Liver (tissue), 9 donors: ENCODE measurements around the gene TMPRSS7. TPM values are rescaled to one million over a fixed set of nuclear protein-coding genes. Genes with fewer than 3 reads are reported as not detected.

ENCODE experiments used
- DNase-seq: peaks from one replicate; pipeline ENCODE4 v3.0.0-alpha.2; 2017; ENCODE audit warnings: low spot score
- H3K27ac ChIP-seq, 2 donors: one replicate each; pipeline ENCODE4 v1.7.0; 2013; ENCODE audit warnings: inconsistent platforms in 2 of 2, low read length in 2 of 2, control low read depth in 1 of 2, low read depth in 1 of 2, mild to moderate bottlenecking in 1 of 2
- H3K27me3 ChIP-seq, 4 donors: one replicate each; pipeline versions ENCODE4 v1.6.1 to v1.7.0; 2013; ENCODE audit warnings: low read length in 3 of 4, inconsistent platforms in 1 of 4, mild to moderate bottlenecking in 1 of 4, moderate library complexity in 1 of 4; ENCODE audit not compliant: control insufficient read depth in 4 of 4, insufficient read depth in 4 of 4
- H3K36me3 ChIP-seq, 4 donors: one replicate each; pipeline versions ENCODE4 v1.6.1 to v1.7.0; 2013; ENCODE audit warnings: low read length in 3 of 4, mild to moderate bottlenecking in 3 of 4, low read depth in 1 of 4, moderate library complexity in 1 of 4; ENCODE audit not compliant: control insufficient read depth in 4 of 4, insufficient read depth in 3 of 4
- H3K4me1 ChIP-seq, 4 donors: one replicate each; pipeline versions ENCODE4 v1.6.1 to v1.7.0; 2013; ENCODE audit warnings: low read length in 3 of 4, mild to moderate bottlenecking in 3 of 4, moderate library complexity in 1 of 4; ENCODE audit not compliant: control insufficient read depth in 4 of 4, insufficient read depth in 4 of 4
- H3K4me3 ChIP-seq, 3 donors: one replicate each; pipeline versions ENCODE4 v1.6.1 to v1.7.0; 2013; ENCODE audit warnings: low read length in 3 of 3, control low read depth in 1 of 3, low read depth in 1 of 3, mild to moderate bottlenecking in 1 of 3
- H3K9ac ChIP-seq, 2 donors: one replicate each; pipeline ENCODE4 v1.7.0; 2013; ENCODE audit warnings: low read length in 2 of 2, mild to moderate bottlenecking in 2 of 2, moderate library complexity in 2 of 2, control low read depth in 1 of 2, low read depth in 1 of 2
- H3K9me3 ChIP-seq, 4 donors: one replicate each; pipeline versions ENCODE4 v1.6.1 to v1.7.0; 2013; ENCODE audit warnings: low read length in 3 of 4; ENCODE audit not compliant: control insufficient read depth in 4 of 4
- ATF3 ChIP-seq: IDR thresholded peaks from 2 replicates; pipeline ENCODE4 v1.6.1; 2016; ENCODE audit warnings: antibody characterized with exemption
- CTCF ChIP-seq: fragments of 150-350 bp; IDR thresholded peaks from 2 replicates; pipeline ENCODE4 v1.5.1; 2017; ENCODE audit warnings: improper control_type of control experiment, low read depth, low read length; ENCODE audit not compliant: missing input control
- EGR1 ChIP-seq, 2 donors: IDR thresholded peaks; 2 replicates each; pipeline ENCODE4 v1.6.1; 2016 to 2018; ENCODE audit warnings: antibody characterized with exemption in 2 of 2, low read depth in 2 of 2
- FOXA1 ChIP-seq: IDR thresholded peaks from 2 replicates; pipeline ENCODE4 v1.6.1; 2016; ENCODE audit warnings: antibody characterized with exemption
- FOXA2 ChIP-seq: IDR thresholded peaks from 2 replicates; pipeline ENCODE4 v1.6.1; 2016; ENCODE audit warnings: antibody characterized with exemption
- GABPA ChIP-seq, 2 donors: IDR thresholded peaks in 1 of 2; conservative IDR thresholded peaks in 1 of 2; 2 replicates each; pipeline ENCODE4 v1.6.1; 2016; ENCODE audit warnings: antibody characterized with exemption in 2 of 2, mild to moderate bottlenecking in 1 of 2, moderate library complexity in 1 of 2
- HNF4A ChIP-seq, 2 donors: conservative IDR thresholded peaks; 2 replicates each; pipeline ENCODE4 v1.6.1; 2016; ENCODE audit warnings: antibody characterized with exemption in 2 of 2, mild to moderate bottlenecking in 2 of 2
- HNF4G ChIP-seq: IDR thresholded peaks from 2 replicates; pipeline ENCODE4 v1.6.1; 2016; ENCODE audit warnings: antibody characterized with exemption
- JUND ChIP-seq, 2 donors: IDR thresholded peaks; 2 replicates each; pipeline ENCODE4 v1.6.1; 2016; ENCODE audit warnings: antibody characterized with exemption in 2 of 2
- MAX ChIP-seq: IDR thresholded peaks from 2 replicates; pipeline ENCODE4 v1.6.1; 2016; ENCODE audit warnings: antibody characterized with exemption
- NR2F2 ChIP-seq: IDR thresholded peaks from 2 replicates; pipeline ENCODE4 v1.6.1; 2016; ENCODE audit warnings: antibody characterized with exemption
- RAD21 ChIP-seq, 2 donors: IDR thresholded peaks; 2 replicates each; pipeline ENCODE4 v1.6.1; 2016; ENCODE audit warnings: antibody characterized with exemption in 2 of 2, mild to moderate bottlenecking in 2 of 2
- REST ChIP-seq: IDR thresholded peaks from 2 replicates; pipeline ENCODE4 v1.6.1; 2016; ENCODE audit warnings: antibody characterized with exemption, mild to moderate bottlenecking
- RXRA ChIP-seq, 2 donors: IDR thresholded peaks; 2 replicates each; pipeline ENCODE4 v1.6.1; 2017 to 2018; ENCODE audit warnings: antibody characterized with exemption in 2 of 2, mild to moderate bottlenecking in 1 of 2
- SP1 ChIP-seq: IDR thresholded peaks from 2 replicates; pipeline ENCODE4 v1.6.1; 2018; ENCODE audit warnings: antibody characterized with exemption, mild to moderate bottlenecking
- TAF1 ChIP-seq: conservative IDR thresholded peaks from 2 replicates; pipeline ENCODE4 v1.6.1; 2016; ENCODE audit warnings: antibody characterized with exemption, mild to moderate bottlenecking
- YY1 ChIP-seq: IDR thresholded peaks from 2 replicates; pipeline ENCODE4 v1.6.1; 2016; ENCODE audit warnings: antibody characterized with exemption, mild to moderate bottlenecking
- ZBTB33 ChIP-seq: IDR thresholded peaks from 2 replicates; pipeline ENCODE4 v1.6.1; 2016; ENCODE audit warnings: antibody characterized with exemption
- WGBS: extraction: QIAGEN DNeasy Blood & Tissue Kit; methylation state at CpG from one replicate; pipeline ENCODE4 v1.1.7; 2013; 5-methylcytosine and 5-hydroxymethylcytosine counted together
- polyA plus RNA-seq, 2 donors: library from polyadenylated mRNA; stranded (reverse) in 1 of 2; unstranded in 1 of 2; fragments of 200-250 nt in 1 of 2; fragments of >200 nt in 1 of 2; fragmentation: Nextera tagmentation in 1 of 2; extraction: Ambion mirVana in 1 of 2; gene quantifications; one replicate each; pipeline versions ENCODE4 v1.2.1 to v1.2.3, GENCODE V29; 2013 to 2015
- total RNA-seq, 2 donors: library from RNA; depleted of rRNA; stranded (reverse); fragments of >200 nt; gene quantifications; one replicate each; pipeline ENCODE4 v1.2.3, GENCODE V29; 2014
- donor health status: healthy.
- donor health status: healthy.
- donor health status: healthy.
- donor health status: healthy.
- donor health status: healthy.

TMPRSS7 gene
- total and polyA plus RNA-seq, 4 donors = not detected

GRCh38 chr3:112084980-112085705 lies 50.6 kb downstream of the TMPRSS7 start:
- TF ChIP-seq FOXA2 (no peak), EGR1 (IDR thresholded peaks at IDR 0.05; ENCODE audit: low read depth in 2 of 2) (no peak), GABPA (IDR thresholded peaks at IDR 0.05 in 1 of 2, conservative IDR thresholded peaks at IDR 0.05 in 1 of 2) (no peak), RAD21 (IDR thresholded peaks at IDR 0.05) (no peak), NR2F2 (no peak), TAF1 (no peak), ATF3 (no peak), SP1 (no peak), RXRA (IDR thresholded peaks at IDR 0.05) (no peak), JUND (IDR thresholded peaks at IDR 0.05) (no peak), ZBTB33 (no peak), HNF4G (no peak), YY1 (no peak), REST (no peak), MAX (no peak), FOXA1 (no peak), CTCF (no peak), HNF4A (conservative IDR thresholded peaks at IDR 0.05) (no peak)
- H3K4me3 ChIP-seq = no peak overlapping the region
- no peak for DNase-seq
- H3K4me1 ChIP-seq = peaks cover 0 to 13% (median 6%) of the 10 kb centered on the region in 4 donors
- no peak overlapping the region for H3K27ac ChIP-seq
- WGBS = 84% methylated on average over 7 of the region's 7 CpGs
- H3K36me3 ChIP-seq = no peaks in the 10 kb centered on the region
- no peaks in the 10 kb centered on the region for H3K9me3 ChIP-seq
- H3K27me3 ChIP-seq = peaks cover 0 to 4% (median 0%) of the 10 kb centered on the region in 4 donors
- no peak overlapping the region for H3K9ac ChIP-seq
